HCT116 (cell line): ENCODE measurements around the gene TPK1. TPM values are rescaled to one million over a fixed set of nuclear protein-coding genes. Genes with fewer than 3 reads are reported as not detected.

Source experiments
- ATAC-seq: fragments of 200-7000 bp; cut with Tn5 transposase; 2 replicates; pipeline ENCODE4 v1.9.1; 2020; ENCODE audit warnings: mild to moderate bottlenecking, moderate library complexity
- BruUV-seq: library from RNA; stranded (reverse); fragments of 400-500 nt; replicated peaks from 2 replicates; lab custom pipeline; 2021; lab: Mats Ljungman, UMichigan
- CTCF ChIA-PET: fragments of 300-600 bp; sonication (Branson Sonifier 250); formaldehyde crosslinking; loops from one replicate; lab custom pipeline; 2021; ENCODE audit warnings: antibody characterized with exemption; lab: Charles Lee
- POLR2A ChIA-PET: fragments of 300-600, 350-600 bp; sonication (Branson Sonifier 250); formaldehyde crosslinking; loops from one replicate; lab custom pipeline; 2021; ENCODE audit warnings: antibody characterized with exemption; lab: Charles Lee
- RAD21 ChIA-PET, 2 experiments: fragments of 300-600 bp; sonication (Branson Sonifier 250); formaldehyde crosslinking; loops; one replicate each; lab custom pipeline; 2023; ENCODE audit warnings: low total read pairs in 2 of 2; ENCODE audit not compliant: uncharacterized antibody in 2 of 2, unreplicated experiment in 2 of 2, low non-redundant PET in 1 of 2; lab: Charles Lee
- DNase-seq: peaks from one replicate; pipeline ENCODE4 v3.0.0-alpha.2; 2010; ENCODE audit warnings: low read depth, low spot score
- H2AFZ ChIP-seq: fragments of 200-600 bp; shearing (Covaris generic), sonication (generic); 2 replicates; pipeline ENCODE4 v1.6.1; 2017; ENCODE audit warnings: low read depth, mixed run types, mixed read lengths, antibody characterized with exemption, low read length; ENCODE audit not compliant: poor library complexity, severe bottlenecking
- H3K27ac ChIP-seq: 2 replicates; pipeline ENCODE4 v1.5.1; 2012; ENCODE audit warnings: low read depth, low read length
- H3K27me3 ChIP-seq: fragments of 200-600 bp; sonication (generic); 2 replicates; pipeline ENCODE4 v1.6.1; 2016; ENCODE audit warnings: mixed run types, low read length, mixed read lengths; ENCODE audit not compliant: insufficient read depth
- H3K36me3 ChIP-seq, 2 experiments: fragments of 200-500 bp in 1 of 2; fragments of 200-600 bp in 1 of 2; sonication (Bioruptor generic) in 1 of 2; sonication (generic) in 1 of 2; 2 replicates each; pipeline versions ENCODE4 v1.5.1 to v1.6.1; 2014 to 2016; ENCODE audit warnings: low read length in 2 of 2, inconsistent platforms in 1 of 2, mixed read lengths in 1 of 2, mixed run types in 1 of 2; ENCODE audit not compliant: insufficient read depth in 2 of 2, control insufficient read depth in 1 of 2
- H3K4me1 ChIP-seq, 2 experiments: fragments of 200-600 bp in 1 of 2; sonication (generic) in 1 of 2; 2 replicates each; pipeline versions ENCODE4 v1.5.1 to v1.6.1; 2012 to 2017; ENCODE audit warnings: low read length in 2 of 2, inconsistent platforms in 1 of 2, mild to moderate bottlenecking in 1 of 2, mixed read lengths in 1 of 2, mixed run types in 1 of 2, moderate library complexity in 1 of 2; ENCODE audit not compliant: insufficient read depth in 2 of 2, control insufficient read depth in 1 of 2
- H3K4me2 ChIP-seq: fragments of 200-600 bp; sonication (generic); 2 replicates; pipeline ENCODE4 v1.6.1; 2017; ENCODE audit warnings: mixed run types, low read length, mixed read lengths
- H3K4me3 ChIP-seq, 2 experiments: fragments of 200-600 bp in 1 of 2; sonication (generic) in 1 of 2; replicated peaks in 1 of 2; 2 replicates each; pipeline ENCODE4 v1.5.1; 2011 to 2016; ENCODE audit warnings: low read length in 2 of 2, control low read depth in 1 of 2, low read depth in 1 of 2, mild to moderate bottlenecking in 1 of 2, mixed read lengths in 1 of 2, mixed run types in 1 of 2
- H3K79me2 ChIP-seq: fragments of 200-600 bp; sonication (generic); 2 replicates; pipeline ENCODE4 v1.6.1; 2017; ENCODE audit warnings: mild to moderate bottlenecking, mixed run types, low read length, moderate library complexity, mixed read lengths; ENCODE audit not compliant: insufficient read depth
- H3K9ac ChIP-seq: fragments of 200-600 bp; sonication (generic); 2 replicates; pipeline ENCODE4 v1.6.1; 2016; ENCODE audit warnings: low read length, mixed read lengths
- H3K9me2 ChIP-seq: fragments of 200-600 bp; sonication (generic), shearing (Covaris generic); 2 replicates; pipeline ENCODE4 v1.6.1; 2017; ENCODE audit warnings: mixed run types, mild to moderate bottlenecking, moderate library complexity; ENCODE audit not compliant: insufficient read depth
- H3K9me3 ChIP-seq, 2 experiments: fragments of 200-500 bp in 1 of 2; fragments of 200-600 bp in 1 of 2; sonication (Bioruptor generic) in 1 of 2; sonication (generic) in 1 of 2; 2 replicates each; pipeline ENCODE4 v1.6.1; 2014 to 2017; ENCODE audit warnings: low read length in 2 of 2, mixed read lengths in 2 of 2, inconsistent platforms in 1 of 2, low read depth in 1 of 2, mild to moderate bottlenecking in 1 of 2, mixed run types in 1 of 2, moderate library complexity in 1 of 2; ENCODE audit not compliant: control insufficient read depth in 1 of 2, insufficient read depth in 1 of 2
- H4K20me1 ChIP-seq: fragments of 200-600 bp; sonication (generic), shearing (Covaris generic); 2 replicates; pipeline ENCODE4 v1.6.1; 2017; ENCODE audit warnings: mixed run types, mild to moderate bottlenecking, moderate library complexity; ENCODE audit not compliant: insufficient read depth
- ATF3 ChIP-seq: IDR thresholded peaks from 2 replicates; pipeline ENCODE4 v1.6.1; 2012
- CBX3 ChIP-seq: IDR thresholded peaks from 2 replicates; pipeline ENCODE4 v1.6.1; 2012; ENCODE audit warnings: low read depth
- CEBPB ChIP-seq: IDR thresholded peaks from 2 replicates; pipeline ENCODE4 v1.6.1; 2012; ENCODE audit warnings: low read depth
- CTCF ChIP-seq, 3 experiments: fragments of 200-600 bp in 1 of 3; sonication (generic) in 1 of 3; IDR thresholded peaks in 2 of 3; conservative IDR thresholded peaks in 1 of 3; 2 replicates each; pipeline ENCODE4 v1.5.1; 2012 to 2017; ENCODE audit warnings: low read depth in 2 of 3, low read length in 2 of 3, antibody characterized with exemption in 1 of 3, borderline replicate concordance in 1 of 3, control low read depth in 1 of 3, mild to moderate bottlenecking in 1 of 3, mixed read lengths in 1 of 3, mixed run types in 1 of 3, moderate library complexity in 1 of 3; ENCODE audit not compliant: insufficient read depth in 1 of 3
- EGR1 ChIP-seq: IDR thresholded peaks from 2 replicates; pipeline ENCODE4 v1.6.1; 2012; ENCODE audit warnings: low read depth
- ELF1 ChIP-seq: IDR thresholded peaks from 2 replicates; pipeline ENCODE4 v1.6.1; 2012; ENCODE audit warnings: low read depth, borderline replicate concordance
- EZH2 ChIP-seq: fragments of 200-600 bp; sonication (generic); IDR thresholded peaks from 2 replicates; pipeline ENCODE4 v1.6.1; 2017; ENCODE audit warnings: antibody characterized with exemption, mixed run types
- FOSL1 ChIP-seq: IDR thresholded peaks from 2 replicates; pipeline ENCODE4 v1.6.1; 2012; ENCODE audit warnings: low read depth
- JUND ChIP-seq: IDR thresholded peaks from 2 replicates; pipeline ENCODE4 v1.6.1; 2012
- POLR2AphosphoS5 ChIP-seq: IDR thresholded peaks from 2 replicates; pipeline ENCODE4 v1.6.1; 2011; ENCODE audit warnings: mild to moderate bottlenecking, low read depth, low read length, moderate library complexity
- REST ChIP-seq: IDR thresholded peaks from 2 replicates; pipeline ENCODE4 v1.6.1; 2012; ENCODE audit warnings: low read depth
- SIN3A ChIP-seq: IDR thresholded peaks from 2 replicates; pipeline ENCODE4 v1.6.1; 2012; ENCODE audit warnings: low read depth
- SP1 ChIP-seq: IDR thresholded peaks from 2 replicates; pipeline ENCODE4 v1.6.1; 2012; ENCODE audit warnings: low read depth
- SRF ChIP-seq: IDR thresholded peaks from 2 replicates; pipeline ENCODE4 v1.6.1; 2012; ENCODE audit warnings: low read depth
- YY1 ChIP-seq: IDR thresholded peaks from 2 replicates; pipeline ENCODE4 v1.6.1; 2011; ENCODE audit warnings: low read length, low read depth, moderate library complexity, mild to moderate bottlenecking; ENCODE audit not compliant: insufficient replicate concordance; ENCODE audit errors: extremely low read depth
- ZBTB33 ChIP-seq: IDR thresholded peaks from 2 replicates; pipeline ENCODE4 v1.6.1; 2011; ENCODE audit warnings: mild to moderate bottlenecking, low read length, moderate library complexity; ENCODE audit not compliant: insufficient replicate concordance; ENCODE audit errors: extremely low read depth
- ZFX ChIP-seq: fragments of 450-650 bp; IDR thresholded peaks from 2 replicates; pipeline ENCODE4 v1.6.1; 2017
- ZNF274 ChIP-seq: fragments of 200-500 bp; sonication (Bioruptor generic); IDR thresholded peaks from 2 replicates; pipeline ENCODE4 v1.6.1; 2014; ENCODE audit warnings: mild to moderate bottlenecking, low read depth, low read length, inconsistent platforms
- intact Hi-C: fragments of 100-400 bp; cut with micrococcal nuclease; formaldehyde crosslinking; loops from 2 replicates; pipeline ENCODE4 v1.10.0; 2022
- total RNA-seq: library from RNA; stranded (reverse); gene quantifications from one replicate; pipeline ENCODE4 v1.2.1, GENCODE V29; 2021; ENCODE audit not compliant: unreplicated experiment

TPK1 gene
- total RNA-seq, 1 experiment from 2014 or later: 5.4 TPM

- no peak for TF ChIP-seq CEBPB
- no peak for TF ChIP-seq FOSL1
- TF ChIP-seq EGR1: no peak
- TF ChIP-seq SP1: no peak
- no peak for TF ChIP-seq YY1
- TF ChIP-seq ATF3: no peak
- TF ChIP-seq SIN3A: no peak
- no peak for TF ChIP-seq ZNF274
- no peak for TF ChIP-seq SRF
- no peak for TF ChIP-seq CBX3
- TF ChIP-seq ZBTB33: no peak
- no peak for TF ChIP-seq EZH2
- TF ChIP-seq JUND: no peak
- no peak for TF ChIP-seq POLR2AphosphoS5
- no peak for TF ChIP-seq CTCF (IDR thresholded peaks at IDR 0.05 in 2 of 3, conservative IDR thresholded peaks at IDR 0.05 in 1 of 3; ENCODE audit: borderline replicate concordance in 1 of 3, insufficient read depth in 1 of 3, low read depth in 2 of 3, low read length in 2 of 3)
- no peak for TF ChIP-seq ZFX
- TF ChIP-seq ELF1: no peak
- TF ChIP-seq REST: no peak
Measured at GRCh38 chr7:144762853-144763252, 73.0 kb downstream of the TPK1 start.

More at GRCh38 chr7:144762853-144763252, 73.0 kb downstream of the TPK1 start:
- ChIA-PET POLR2A (no interaction called here), RAD21 (no interaction called here), CTCF (no interaction called here)
- H3K27me3 ChIP-seq: no peaks in the 10 kb centered on the region
- no peak overlapping the region for H3K4me3 ChIP-seq
- ATAC-seq: no peak
- H3K9me3 ChIP-seq: no peaks in the 10 kb centered on the region
- H3K27ac ChIP-seq: no peak overlapping the region
- no peak overlapping the region for H3K4me2 ChIP-seq
- no peak overlapping the region for H3K9ac ChIP-seq
- no peak for DNase-seq
- H3K36me3 ChIP-seq: no peaks in the 10 kb centered on the region
- no peaks in the 10 kb centered on the region for H3K79me2 ChIP-seq
- intact Hi-C loops: no loop called here
- H3K4me1 ChIP-seq: no peaks in the 10 kb centered on the region
- H2AFZ ChIP-seq: no peak overlapping the region
- no peaks in the 10 kb centered on the region for H3K9me2 ChIP-seq
- BruUV-seq: no TSS peak
- H4K20me1 ChIP-seq: no peaks in the 10 kb centered on the region
